Activated CD8-positive, alpha-beta memory T cell treated with anti-CD3 and anti-CD28 coated beads for 36 hours (primary cell): ENCODE measurements around the gene TBCD. TPM values are rescaled to one million over a fixed set of nuclear protein-coding genes. Genes with fewer than 3 reads are reported as not detected.

Experiments used
- CTCF ChIA-PET: fragments of 350-600 bp; sonication (Branson Sonifier 250); formaldehyde crosslinking; loops from one replicate; lab custom pipeline; 2021; ENCODE audit warnings: antibody characterized with exemption; lab: Charles Lee
- POLR2A ChIA-PET: fragments of 350-600 bp; sonication (Branson Sonifier 250); formaldehyde crosslinking; loops from one replicate; lab custom pipeline; 2021; ENCODE audit warnings: antibody characterized with exemption; lab: Charles Lee
- total RNA-seq, 2 experiments: library from RNA; stranded (reverse); gene quantifications; one replicate each; pipeline ENCODE4 v1.2.3, GENCODE V29; 2021

Gene TBCD
- total RNA-seq, 2 experiments from 2014 or later: 82.7 to 84.2 TPM

DNA sequence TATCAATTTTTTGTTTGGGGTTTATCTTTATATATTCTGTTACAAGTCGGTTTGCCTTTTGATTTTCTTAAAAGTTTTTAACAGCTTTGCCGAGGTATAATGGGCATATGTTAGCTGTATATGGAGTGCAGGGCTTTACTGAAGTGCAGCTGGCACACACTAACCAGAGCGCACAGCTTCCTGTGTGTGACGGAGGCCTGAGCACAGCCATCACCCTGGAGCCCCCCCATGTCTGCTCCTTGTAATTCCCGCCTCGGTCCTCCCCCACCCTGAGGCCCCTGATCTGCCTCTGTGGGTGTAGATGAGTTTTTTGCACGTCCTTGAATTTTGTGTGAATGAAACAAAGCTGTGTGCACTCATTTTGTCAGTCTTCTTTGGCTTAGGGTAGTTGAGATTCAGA lies 148.1 kb downstream of the TBCD start:
- CTCF ChIA-PET: no interaction called here
- POLR2A ChIA-PET: no interaction called here

DNA sequence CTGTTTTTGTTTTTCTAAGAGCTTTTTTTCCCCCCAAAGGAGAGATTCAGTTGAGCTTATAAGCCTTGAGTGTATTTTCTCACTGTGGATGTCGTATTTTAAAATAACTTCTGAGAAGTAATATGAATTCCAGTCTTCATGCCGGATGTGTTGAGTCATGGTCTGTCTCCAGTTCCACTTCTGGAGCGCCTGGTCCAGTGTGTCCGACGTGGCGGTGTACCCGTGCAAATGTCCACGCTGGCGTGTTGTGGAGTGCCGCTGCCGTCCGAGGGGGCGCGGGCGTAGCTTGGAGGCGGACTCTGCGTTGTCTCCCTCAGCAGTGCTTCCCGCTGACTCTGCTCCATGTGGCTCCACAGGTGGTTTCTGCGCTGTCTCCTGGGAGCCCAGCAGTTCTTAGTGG lies 148.9 kb downstream of the TBCD start:
- CTCF ChIA-PET: no interaction called here
- POLR2A ChIA-PET: no interaction called here

DNA sequence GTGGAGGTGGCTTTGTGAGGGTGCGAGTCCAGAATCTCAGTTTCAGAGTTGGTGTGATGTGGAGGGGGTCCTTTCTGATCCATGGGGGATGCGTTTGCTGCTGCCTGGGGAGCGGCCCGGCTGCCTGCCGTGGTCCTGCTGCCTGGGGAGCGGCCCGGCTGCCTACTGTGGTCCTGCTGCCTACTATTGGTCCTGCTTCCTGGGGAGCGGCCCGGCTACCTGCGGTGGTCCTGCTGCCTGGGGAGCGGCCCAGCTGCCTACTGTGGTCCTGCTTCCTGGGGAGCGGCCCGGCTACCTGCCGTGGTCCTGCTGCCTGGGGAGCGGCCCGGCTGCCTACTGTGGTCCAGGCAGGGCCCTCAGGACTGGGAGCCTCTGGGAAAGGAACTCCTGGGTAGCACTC lies 149.5 kb downstream of the TBCD start:
- ChIA-PET CTCF (no interaction called here), POLR2A (no interaction called here)

DNA sequence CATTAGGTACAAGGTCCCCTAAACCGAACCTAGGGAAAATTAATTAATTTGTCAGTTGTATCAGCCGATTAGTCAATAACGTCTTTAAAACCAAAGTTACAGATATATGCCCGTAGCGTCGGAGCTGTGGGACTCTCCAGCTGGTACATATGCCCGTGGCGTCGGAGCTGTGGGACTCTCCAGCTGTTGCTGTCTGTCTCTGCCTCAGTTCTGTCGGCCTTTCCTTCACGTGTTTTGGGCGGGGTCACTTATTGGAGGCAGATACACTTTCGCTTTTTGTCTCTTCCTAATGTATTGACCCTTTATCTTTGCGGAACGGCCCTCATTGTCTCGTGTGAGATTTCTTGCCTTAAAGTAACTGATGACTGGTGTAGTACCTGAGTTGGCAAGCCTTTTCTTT lies 150.0 kb downstream of the TBCD start:
- POLR2A ChIA-PET: no interaction called here
- CTCF ChIA-PET: no interaction called here

DNA sequence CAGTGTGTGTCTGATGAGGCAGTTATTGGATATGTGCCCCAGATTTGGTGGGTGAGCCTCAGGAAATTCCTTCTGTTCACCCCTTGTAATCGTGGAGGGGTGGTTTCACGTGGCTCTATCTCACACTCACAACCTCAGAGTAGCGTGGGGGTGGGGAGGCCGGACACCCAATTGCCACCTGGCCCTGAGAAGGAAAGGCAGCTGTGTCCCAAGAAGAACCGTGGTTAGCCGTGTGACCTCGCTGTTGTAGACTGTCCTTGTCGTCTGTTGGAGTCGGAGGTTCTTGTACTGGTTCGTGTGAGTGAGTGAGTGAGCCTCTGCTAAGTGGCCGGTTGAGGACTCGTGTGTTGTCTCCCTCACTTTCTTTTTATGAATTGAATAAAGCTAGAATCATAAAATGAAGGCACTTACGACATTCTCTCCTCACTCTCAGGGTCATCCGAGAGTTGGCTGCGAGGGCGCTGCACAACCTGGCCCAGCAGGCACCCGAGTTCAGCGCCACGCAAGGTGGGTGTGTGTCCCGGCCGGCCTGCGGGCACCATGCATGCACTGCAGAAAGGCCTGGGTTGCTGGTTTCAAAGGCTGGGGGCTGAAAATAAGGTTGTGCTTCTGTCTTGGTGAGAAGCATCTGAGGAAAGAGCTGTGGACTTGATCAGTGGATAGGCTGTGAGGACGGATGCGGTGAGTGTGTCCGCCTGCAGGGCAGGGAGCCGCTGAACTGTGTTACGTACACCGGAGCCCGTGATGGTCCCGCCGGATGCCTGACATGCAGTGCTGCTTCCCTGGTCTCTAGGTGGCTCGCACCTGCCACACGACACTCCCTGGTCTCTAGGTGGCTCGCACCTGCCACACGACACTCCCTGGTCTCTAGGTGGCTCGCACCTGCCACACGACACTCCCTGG lies 151.4 kb downstream of the TBCD start:
- POLR2A ChIA-PET: no interaction called here
- CTCF ChIA-PET: no interaction called here

DNA sequence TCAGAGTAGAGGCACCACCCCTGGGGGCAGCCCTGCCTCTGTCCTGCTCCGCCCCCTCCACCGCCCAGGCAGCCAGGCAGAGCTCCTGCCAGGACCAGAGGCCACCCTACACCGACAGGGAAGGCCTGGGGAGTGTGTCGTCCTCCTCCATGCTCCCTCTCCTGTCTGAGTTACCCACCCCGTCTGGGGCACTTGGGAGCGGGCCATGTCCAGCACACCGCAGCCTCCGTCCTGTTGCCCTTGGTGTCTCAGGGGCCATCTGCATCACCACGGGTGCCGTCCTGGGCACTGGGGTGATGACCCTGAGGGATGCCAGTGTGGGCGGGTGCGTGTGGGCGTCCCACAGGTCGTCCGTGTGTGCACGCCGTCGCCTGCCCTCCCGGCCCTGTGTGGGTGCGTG lies 153.3 kb downstream of the TBCD start:
- POLR2A ChIA-PET: no interaction called here
- CTCF ChIA-PET: no interaction called here

DNA sequence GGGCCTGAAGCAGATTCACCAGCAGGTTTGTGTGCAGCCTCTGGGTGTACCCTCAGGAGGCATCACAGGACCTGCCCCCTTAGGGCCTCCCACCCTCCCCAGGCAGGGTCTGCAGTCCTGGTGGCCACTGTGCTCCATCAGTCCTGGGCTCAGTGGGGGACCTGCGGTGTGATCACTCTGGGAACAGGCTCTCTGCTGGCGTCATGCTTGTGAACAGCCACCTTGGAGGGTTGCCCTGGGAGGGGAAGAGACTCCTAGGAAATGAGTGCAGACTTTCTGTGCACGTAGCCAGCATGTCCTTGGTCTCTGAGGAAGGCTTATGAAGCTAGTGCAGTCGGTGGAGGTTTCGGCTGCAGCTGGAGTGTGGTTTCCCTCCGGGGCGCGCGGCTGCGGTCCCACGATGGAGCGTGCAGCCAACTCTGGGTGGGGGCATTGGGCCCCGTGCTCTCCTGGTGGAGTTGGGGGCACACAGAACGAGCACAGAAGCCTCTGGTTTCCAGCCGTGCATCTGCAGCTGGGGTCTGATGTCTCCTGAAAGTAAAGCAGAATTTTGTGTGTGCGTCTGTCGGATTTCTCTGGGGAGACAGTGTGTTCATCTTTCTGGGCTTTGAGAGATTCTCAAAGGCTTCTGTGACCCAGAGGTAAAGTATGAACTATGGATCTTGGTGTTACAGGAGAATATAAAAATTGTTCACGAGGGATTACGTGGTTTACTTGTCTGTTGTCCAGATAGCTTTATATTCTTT lies 156.1 kb downstream of the TBCD start:
- CTCF ChIA-PET: interaction anchor here (1.2 to 1.6 kb wide), 3 partner anchors 10 to 292 kb away, joined by 3 to 5 read pairs (median 3); no protein-coding TSS in a partner anchor
- POLR2A ChIA-PET: no interaction called here

DNA sequence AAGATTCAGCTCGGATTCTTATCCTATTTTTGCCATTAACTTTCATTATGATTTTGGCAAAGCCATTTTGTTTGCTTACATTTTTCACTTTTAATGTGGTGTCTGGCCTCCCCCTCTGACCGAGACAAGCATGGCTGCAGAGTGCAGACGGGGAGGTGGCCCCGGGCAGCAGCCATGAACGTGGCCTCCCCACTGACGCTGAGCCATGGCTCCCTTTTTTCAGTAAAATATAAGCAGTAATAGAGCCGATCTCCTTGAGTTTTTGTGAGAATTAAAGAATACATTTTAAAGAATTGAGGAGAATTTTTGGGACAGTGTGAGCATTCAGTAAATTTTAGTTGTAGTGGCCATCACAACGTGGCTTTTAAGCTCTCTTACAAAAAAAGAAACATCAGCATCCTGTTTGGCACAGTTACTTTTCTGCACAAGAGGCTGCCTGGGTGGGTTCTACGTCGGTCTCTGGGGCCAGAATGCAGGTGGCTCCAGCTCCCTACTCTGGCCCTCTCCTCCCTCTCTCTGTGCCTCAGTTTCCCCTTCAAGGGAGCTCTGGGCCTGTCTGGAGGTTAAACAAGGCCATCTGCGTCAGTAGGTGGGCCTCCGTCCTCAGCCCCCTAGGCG lies 156.8 kb downstream of the TBCD start:
- POLR2A ChIA-PET: no interaction called here
- CTCF ChIA-PET: interaction anchor here (1.4 to 1.6 kb wide), 2 partner anchors 11 to 291 kb away, joined by 3 to 5 read pairs; no protein-coding TSS in a partner anchor

DNA sequence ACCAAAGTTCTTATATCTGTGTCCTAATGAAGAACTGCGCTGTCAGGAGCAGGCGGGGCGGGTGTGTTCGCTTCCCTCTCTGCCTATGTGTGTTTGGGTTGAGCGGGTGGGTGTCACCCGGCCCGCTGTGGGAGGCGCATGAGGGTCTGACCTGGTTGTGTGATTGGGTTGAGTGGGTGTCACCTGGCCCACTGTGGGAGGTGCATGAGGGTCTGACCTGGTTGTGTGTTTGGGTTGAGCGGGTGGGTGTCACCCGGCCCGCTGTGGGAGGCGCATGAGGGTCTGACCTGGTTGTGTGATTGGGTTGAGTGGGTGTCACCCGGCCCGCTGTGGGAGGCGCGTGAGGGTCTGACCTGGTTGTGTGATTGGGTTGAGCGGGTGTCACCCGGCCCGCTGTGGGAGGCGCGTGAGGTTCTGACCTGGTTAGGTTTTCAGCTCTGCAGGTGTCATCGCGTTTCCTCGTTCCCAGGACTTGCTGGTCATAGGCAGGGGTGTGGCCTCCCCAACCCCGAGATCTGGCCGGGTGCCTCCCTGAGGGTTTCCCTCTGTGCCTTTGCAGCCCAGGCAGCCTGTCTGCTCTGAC lies 157.5 kb downstream of the TBCD start:
- CTCF ChIA-PET: interaction anchor here (1.6 kb wide), 1 partner anchor 290 kb away, joined by 3 read pairs; no protein-coding TSS in a partner anchor
- POLR2A ChIA-PET: no interaction called here

DNA sequence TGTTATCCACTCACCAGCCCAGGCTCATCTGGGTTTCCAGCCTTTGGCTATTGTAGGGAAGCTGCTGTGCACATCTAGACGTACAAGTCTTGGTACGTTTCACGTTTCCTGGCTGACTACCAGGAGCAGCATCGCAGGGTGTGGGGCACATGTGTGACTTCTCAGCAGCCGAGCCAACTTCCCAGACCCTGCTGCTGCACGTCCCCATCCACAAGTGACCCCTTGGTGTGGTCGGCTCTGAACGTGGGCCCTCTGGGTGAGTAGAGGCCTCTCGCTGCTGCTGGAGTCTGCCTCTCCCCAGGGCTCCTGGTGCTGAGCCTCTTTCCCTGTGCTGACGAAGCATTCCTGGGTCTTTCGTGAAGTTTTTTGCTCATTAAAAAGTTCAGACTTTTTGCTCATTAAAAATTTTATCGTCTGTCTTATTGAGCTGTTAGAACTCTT lies 158.2 kb downstream of the TBCD start:
- ChIA-PET POLR2A (no interaction called here), CTCF (no interaction called here)

DNA sequence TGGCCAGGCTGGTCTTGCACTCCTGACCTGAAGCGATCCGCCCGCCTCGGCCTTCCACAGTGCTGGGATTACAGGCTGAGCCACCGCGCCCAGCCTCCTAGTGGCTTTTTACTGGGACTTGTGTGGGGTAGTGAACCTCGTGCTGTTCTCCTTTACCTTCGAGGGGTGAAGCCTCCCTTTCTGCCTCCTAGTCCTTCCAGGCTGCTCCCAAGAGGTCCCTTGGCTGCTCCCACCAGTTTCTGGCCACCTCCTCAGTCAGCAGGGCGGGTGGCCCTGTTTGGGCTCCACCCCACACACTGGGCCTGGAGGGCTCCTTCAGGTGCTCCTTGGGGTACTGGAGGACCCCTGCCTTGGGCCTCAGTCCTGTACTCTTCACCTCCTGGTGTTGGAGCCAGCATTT lies 158.9 kb downstream of the TBCD start:
- POLR2A ChIA-PET: no interaction called here
- CTCF ChIA-PET: no interaction called here

DNA sequence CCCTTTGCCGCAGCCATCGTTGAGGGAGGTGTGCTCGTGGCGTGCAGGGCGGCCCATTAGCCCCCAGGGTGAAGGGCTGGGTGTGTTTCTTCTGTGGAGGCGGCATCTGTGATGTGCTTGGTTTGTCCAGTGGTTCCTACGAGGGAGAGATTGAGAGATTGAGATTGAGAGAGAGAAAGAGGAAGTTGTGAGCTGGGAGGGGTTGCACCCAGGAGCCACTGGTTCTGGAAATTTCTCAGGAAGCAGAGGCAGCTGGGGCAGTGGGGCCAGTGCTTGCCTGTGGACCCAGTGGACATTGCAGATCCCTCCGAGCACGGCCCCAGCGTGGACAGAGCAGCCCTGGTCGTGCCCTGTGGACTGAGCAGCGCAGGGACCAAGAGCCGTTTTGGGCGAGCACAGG lies 160.0 kb downstream of the TBCD start:
- POLR2A ChIA-PET: no interaction called here
- CTCF ChIA-PET: interaction anchor here (1.1 kb wide), 1 partner anchor 26 kb away, joined by 3 read pairs; no protein-coding TSS in a partner anchor

DNA sequence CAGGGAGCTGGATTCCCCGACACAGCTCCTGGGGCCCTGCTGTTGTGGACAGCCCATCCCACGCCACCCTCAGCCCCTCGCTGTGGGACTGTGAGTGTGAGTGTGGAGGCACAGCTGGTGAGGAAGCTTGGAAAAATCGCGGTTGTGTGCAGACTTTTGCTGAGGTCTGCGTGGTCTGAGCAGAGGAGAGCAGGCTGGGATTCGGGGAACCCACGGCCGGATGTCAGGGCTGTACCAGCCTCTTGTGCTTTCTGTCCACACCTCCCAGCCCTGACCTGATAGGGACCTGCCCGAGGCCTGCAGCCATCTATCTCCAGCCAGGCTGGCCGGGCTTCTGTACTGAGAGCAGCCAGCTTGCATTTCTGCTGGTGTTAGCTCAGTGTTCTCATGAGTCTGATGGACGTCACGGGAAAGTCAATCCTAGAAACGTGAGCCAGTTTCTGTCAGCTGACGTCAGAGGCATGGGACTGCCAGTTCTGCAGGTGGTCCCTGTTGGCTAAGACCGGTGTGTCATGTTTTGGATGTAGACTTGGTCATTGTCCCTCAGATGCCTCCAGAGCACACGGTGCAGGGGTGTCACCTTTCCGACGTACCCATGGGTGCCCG lies 160.7 kb downstream of the TBCD start:
- CTCF ChIA-PET: no interaction called here
- POLR2A ChIA-PET: no interaction called here

DNA sequence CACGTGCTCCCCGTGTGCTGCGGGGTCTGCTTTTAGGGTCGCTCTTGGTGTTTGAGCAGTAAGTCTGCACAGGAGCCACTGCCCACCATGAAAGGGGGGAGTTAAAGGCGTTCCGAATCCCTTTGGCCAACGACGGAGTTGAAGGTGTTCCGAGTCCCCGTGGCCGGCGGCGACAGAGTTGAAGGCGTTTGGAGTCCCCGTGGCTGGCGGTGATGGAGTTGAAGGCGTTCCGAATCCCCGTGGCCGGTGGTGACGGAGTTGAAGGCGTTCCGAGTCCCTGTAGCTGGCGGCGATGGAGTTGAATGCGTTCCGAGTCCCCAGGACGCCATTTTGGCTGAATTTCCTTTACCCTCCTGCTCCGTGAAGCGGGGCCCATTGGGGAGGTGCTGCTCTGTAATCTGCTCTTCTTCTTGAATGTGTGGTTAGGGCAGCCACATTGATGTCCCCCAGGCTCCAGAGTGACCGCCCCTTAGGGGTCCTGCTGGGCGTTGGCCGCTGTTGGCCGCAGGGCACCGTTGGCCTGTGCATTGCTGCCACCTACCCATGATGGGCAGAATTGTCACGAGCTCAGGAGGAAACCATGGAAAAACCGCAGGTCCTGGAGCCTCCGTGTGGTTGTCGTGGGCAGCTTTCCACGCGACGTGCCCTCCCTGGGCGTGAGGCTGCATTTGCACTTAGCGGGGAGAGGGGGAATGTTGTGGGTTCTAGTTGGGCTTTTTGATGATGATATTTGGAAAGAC lies 161.6 kb downstream of the TBCD start:
- ChIA-PET POLR2A (no interaction called here), CTCF (interaction anchor here (0.7 to 2.0 kb wide), 2 partner anchors 133 to 137 kb away, joined by 3 to 6 read pairs; no protein-coding TSS in a partner anchor)

DNA sequence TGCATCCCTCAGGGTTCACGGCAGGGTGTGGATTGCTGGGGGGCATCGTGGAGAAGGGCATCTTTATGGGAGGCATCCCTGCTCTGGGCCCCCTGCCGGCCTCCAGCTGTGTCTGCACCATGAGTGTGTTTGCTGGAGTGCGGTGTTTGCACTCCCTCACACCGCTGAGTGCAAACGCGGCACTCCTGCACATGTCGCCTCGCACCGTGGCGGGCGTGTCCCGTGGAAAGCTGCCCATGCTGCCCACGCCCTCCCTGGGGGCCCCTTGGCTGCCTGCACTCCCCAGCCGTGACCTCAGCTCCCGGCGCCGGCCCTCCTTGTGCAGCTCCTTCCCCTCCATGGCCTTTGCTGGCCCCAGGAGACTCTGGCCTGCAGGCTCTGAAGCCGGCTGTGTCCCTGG lies 162.5 kb downstream of the TBCD start:
- CTCF ChIA-PET: interaction anchor here (0.9 to 2.0 kb wide), 2 partner anchors 132 to 134 kb away, joined by 3 to 6 read pairs; no protein-coding TSS in a partner anchor
- POLR2A ChIA-PET: interaction anchor here (0.6 kb wide), 1 partner anchor 30 kb away, joined by 3 read pairs; no protein-coding TSS in a partner anchor

DNA sequence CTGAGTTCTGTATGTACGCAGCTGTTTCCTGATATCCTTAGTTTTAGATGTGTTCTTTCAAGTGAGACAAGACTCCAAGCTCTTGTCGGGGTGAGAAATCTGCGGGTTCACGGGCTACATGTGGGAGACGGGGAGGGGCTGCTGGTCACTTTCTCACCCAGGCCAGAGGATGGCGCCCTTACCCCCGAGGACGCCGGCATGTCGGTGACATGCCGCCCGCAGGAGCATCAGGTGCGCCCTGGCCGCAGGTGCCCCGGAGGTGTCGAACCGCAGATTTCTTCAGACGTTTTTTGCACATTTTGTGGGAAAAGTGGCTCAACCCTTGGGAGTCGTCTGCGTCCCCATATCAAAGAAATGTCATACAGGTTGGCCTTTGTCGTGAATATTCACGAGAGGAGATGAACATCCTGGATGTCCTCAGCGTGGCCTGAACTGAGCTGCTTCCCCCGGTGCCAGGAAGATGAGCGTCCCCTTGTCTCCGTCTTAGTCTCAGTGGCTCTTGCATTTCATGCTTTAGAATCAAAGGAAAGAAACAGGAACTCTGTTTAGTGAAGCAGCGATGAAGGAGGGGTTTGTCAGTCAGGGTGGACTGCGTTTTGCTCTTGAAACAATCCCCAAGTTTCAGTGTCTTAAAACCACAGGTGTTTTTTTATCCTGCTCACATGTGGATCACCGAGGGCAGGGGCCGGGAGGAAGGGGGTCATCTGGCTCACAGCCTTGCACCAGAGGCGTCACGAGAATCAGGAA lies 163.3 kb downstream of the TBCD start:
- ChIA-PET POLR2A (no interaction called here), CTCF (interaction anchor here (0.9 to 2.0 kb wide), 2 partner anchors 133 to 135 kb away, joined by 3 to 6 read pairs; no protein-coding TSS in a partner anchor)

DNA sequence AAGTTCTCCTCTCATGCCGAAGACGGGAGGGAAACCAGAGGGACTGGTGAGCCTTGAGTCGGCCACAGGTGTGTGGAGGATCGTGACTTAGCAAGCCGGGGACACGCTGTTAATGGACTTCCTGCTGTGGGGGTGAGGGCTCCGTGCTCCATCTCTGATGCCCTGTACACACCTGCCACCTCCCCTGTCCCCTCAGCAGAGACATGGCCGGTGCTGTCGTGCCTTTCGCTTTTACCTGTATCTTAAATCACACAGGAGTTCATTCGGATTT lies 163.8 kb downstream of the TBCD start:
- ChIA-PET CTCF (no interaction called here), POLR2A (no interaction called here)
